Endothelial cell of umbilical vein (primary cell): ENCODE results near the gene PHF12. TPM values are rescaled to one million over a fixed set of nuclear protein-coding genes. Genes with fewer than 3 reads are reported as not detected.

ENCODE experiments used
- BruUV-seq: library from RNA; stranded (reverse); fragments of 400-500 nt; replicated peaks from 2 replicates; lab custom pipeline; 2021; lab: Mats Ljungman, UMichigan
- CTCF ChIA-PET: fragments of 300-600, 350-600 bp; sonication (Branson Sonifier 250); formaldehyde crosslinking; loops from one replicate; lab custom pipeline; 2021; ENCODE audit warnings: antibody characterized with exemption, inconsistent platforms; lab: Charles Lee
- POLR2A ChIA-PET: fragments of 300-600, 350-600 bp; sonication (Branson Sonifier 250); formaldehyde crosslinking; loops from one replicate; lab custom pipeline; 2021; ENCODE audit warnings: antibody characterized with exemption, inconsistent platforms; lab: Charles Lee
- DNase-seq: peaks from one replicate; pipeline ENCODE4 v3.0.0-alpha.2; 2011; ENCODE audit warnings: low read depth, low spot score
- FAIRE-seq: peaks from 2 replicates; lab custom pipeline; 2011; peaks lifted over from hg19 to GRCh38; lab: Jason Lieb, UNC
- H2AFZ ChIP-seq: 2 replicates; pipeline ENCODE4 v1.6.0; 2012; ENCODE audit warnings: low read depth, low read length, control low read depth, inconsistent platforms
- H3K27ac ChIP-seq: 2 replicates; pipeline ENCODE4 v1.5.1; 2011; ENCODE audit warnings: low read depth, mild to moderate bottlenecking, control low read depth, low read length, moderate library complexity; ENCODE audit not compliant: insufficient read depth
- H3K27me3 ChIP-seq, 2 experiments: 2 replicates each; pipeline versions ENCODE4 v1.6.0 to v1.6.1; 2011; ENCODE audit warnings: low read length in 2 of 2, mixed read lengths in 1 of 2; ENCODE audit not compliant: control insufficient read depth in 2 of 2, insufficient read depth in 2 of 2
- H3K36me3 ChIP-seq, 2 experiments: 2 replicates in 1 of 2; 3 replicates in 1 of 2; pipeline ENCODE4 v1.5.1; 2011; ENCODE audit warnings: low read length in 2 of 2, mild to moderate bottlenecking in 1 of 2, moderate library complexity in 1 of 2; ENCODE audit not compliant: control insufficient read depth in 2 of 2, insufficient read depth in 2 of 2; ENCODE audit errors: extremely low read depth in 1 of 2
- H3K4me1 ChIP-seq: 3 replicates; pipeline ENCODE4 v1.5.1; 2011; ENCODE audit warnings: mild to moderate bottlenecking, low read length; ENCODE audit not compliant: control insufficient read depth, insufficient read depth; ENCODE audit errors: extremely low read depth
- H3K4me2 ChIP-seq: 2 replicates; pipeline ENCODE4 v1.6.1; 2011; ENCODE audit warnings: low read length, control low read depth, mixed read lengths; ENCODE audit not compliant: insufficient read depth
- H3K4me3 ChIP-seq, 3 experiments: fragments of 200-600 bp in 1 of 3; sonication (generic), shearing (Covaris generic) in 1 of 3; replicated peaks in 1 of 3; 2 replicates each; pipeline ENCODE4 v1.5.1; 2011 to 2016; ENCODE audit warnings: control low read depth in 3 of 3, low read length in 3 of 3, mild to moderate bottlenecking in 2 of 3, inconsistent platforms in 1 of 3, low read depth in 1 of 3, moderate library complexity in 1 of 3; ENCODE audit not compliant: insufficient read depth in 1 of 3
- H3K79me2 ChIP-seq: 2 replicates; pipeline ENCODE4 v1.6.0; 2012; ENCODE audit warnings: low read length, inconsistent platforms; ENCODE audit not compliant: control insufficient read depth, insufficient read depth
- H3K9ac ChIP-seq: replicated peaks from 2 replicates; pipeline ENCODE3; 2011; ENCODE audit warnings: low read length, control low read depth; ENCODE audit not compliant: insufficient read depth; ENCODE audit errors: extremely low read depth
- H3K9me1 ChIP-seq: replicated peaks from 3 replicates; pipeline ENCODE4 v1.6.0; 2011; ENCODE audit warnings: mild to moderate bottlenecking, low read length; ENCODE audit not compliant: control insufficient read depth, insufficient read depth; ENCODE audit errors: extremely low read depth
- H3K9me3 ChIP-seq: replicated peaks from 2 replicates; pipeline ENCODE4 v1.5.1; 2012; ENCODE audit warnings: low read length, inconsistent platforms; ENCODE audit not compliant: control insufficient read depth, insufficient read depth
- H4K20me1 ChIP-seq: replicated peaks from 2 replicates; pipeline ENCODE3; 2011; ENCODE audit warnings: mild to moderate bottlenecking, low read length; ENCODE audit not compliant: control insufficient read depth, insufficient read depth; ENCODE audit errors: extremely low read depth
- EZH2 ChIP-seq: IDR thresholded peaks from 2 replicates; pipeline ENCODE4 v1.6.1; 2012; ENCODE audit warnings: borderline replicate concordance, low read depth, mild to moderate bottlenecking, moderate library complexity, low read length, inconsistent platforms; ENCODE audit not compliant: severe bottlenecking
- FOS ChIP-seq: IDR thresholded peaks from 2 replicates; pipeline ENCODE4 v1.6.1; 2011; ENCODE audit warnings: mild to moderate bottlenecking, low read length, moderate library complexity, borderline replicate concordance; ENCODE audit not compliant: insufficient read depth
- GATA2 ChIP-seq: IDR thresholded peaks from 2 replicates; pipeline ENCODE4 v1.7.0; 2011; ENCODE audit warnings: low read depth, mild to moderate bottlenecking, moderate library complexity, mixed read lengths, low read length; ENCODE audit not compliant: insufficient read length, insufficient read depth
- POLR2A ChIP-seq: IDR thresholded peaks from 2 replicates; pipeline ENCODE4 v1.6.1; 2012; ENCODE audit warnings: low read depth, mild to moderate bottlenecking, control low read depth, low read length
- POLR2AphosphoS5 ChIP-seq: IDR thresholded peaks from 2 replicates; pipeline ENCODE4 v1.6.1; 2012; ENCODE audit warnings: low read depth, mild to moderate bottlenecking, control low read depth, low read length, moderate library complexity; ENCODE audit not compliant: insufficient read depth
- dilution Hi-C: fragments of 300-500 bp; cut with MboI; formaldehyde crosslinking; loops from one replicate; pipeline ENCODE4 v1.15.0; 2019; ENCODE audit warnings: low sequenced_read_pairs; ENCODE audit not compliant: extremely low pct_ligation_motif_present
- intact Hi-C: fragments of 100-400 bp; cut with micrococcal nuclease; formaldehyde crosslinking; loops from one replicate; pipeline ENCODE4 v1.10.0; 2022
- polyA plus RNA-seq, 4 experiments: library from polyadenylated mRNA; depleted of rRNA in 3 of 4; stranded (reverse) in 3 of 4; unstranded in 1 of 4; fragments of >200 nt; gene quantifications; 2 replicates each; pipeline versions ENCODE4 v1.2.1 to v1.2.3, GENCODE V29; 2011 to 2012; ENCODE audit warnings: missing spikeins in 1 of 4
- total RNA-seq: library from RNA; stranded (reverse); gene quantifications from 2 replicates; pipeline ENCODE4 v1.2.3, GENCODE V29; 2021
- TF ChIP-seq, protein P1 (sequence below), 2 donors: IDR thresholded peaks; 1 replicate in 1 of 2; 2 replicates in 1 of 2; pipeline ENCODE4 v1.5.1; 2011; ENCODE audit warnings: low read length in 2 of 2, mild to moderate bottlenecking in 2 of 2, moderate library complexity in 2 of 2, control low read depth in 1 of 2, inconsistent platforms in 1 of 2, low read depth in 1 of 2; ENCODE audit not compliant: insufficient read depth in 1 of 2; ENCODE audit errors: extremely low read depth in 1 of 2
- TF ChIP-seq, protein P2 (sequence below): IDR thresholded peaks from 2 replicates; pipeline ENCODE4 v1.6.1; 2011; ENCODE audit not compliant: insufficient read depth, insufficient read length

PHF12 gene
- total and polyA plus RNA-seq, 2 donors (not counting 3 experiments of a cell fraction or from before 2014, with no cell fraction given) = 26.6 to 44.2 TPM

DNA sequence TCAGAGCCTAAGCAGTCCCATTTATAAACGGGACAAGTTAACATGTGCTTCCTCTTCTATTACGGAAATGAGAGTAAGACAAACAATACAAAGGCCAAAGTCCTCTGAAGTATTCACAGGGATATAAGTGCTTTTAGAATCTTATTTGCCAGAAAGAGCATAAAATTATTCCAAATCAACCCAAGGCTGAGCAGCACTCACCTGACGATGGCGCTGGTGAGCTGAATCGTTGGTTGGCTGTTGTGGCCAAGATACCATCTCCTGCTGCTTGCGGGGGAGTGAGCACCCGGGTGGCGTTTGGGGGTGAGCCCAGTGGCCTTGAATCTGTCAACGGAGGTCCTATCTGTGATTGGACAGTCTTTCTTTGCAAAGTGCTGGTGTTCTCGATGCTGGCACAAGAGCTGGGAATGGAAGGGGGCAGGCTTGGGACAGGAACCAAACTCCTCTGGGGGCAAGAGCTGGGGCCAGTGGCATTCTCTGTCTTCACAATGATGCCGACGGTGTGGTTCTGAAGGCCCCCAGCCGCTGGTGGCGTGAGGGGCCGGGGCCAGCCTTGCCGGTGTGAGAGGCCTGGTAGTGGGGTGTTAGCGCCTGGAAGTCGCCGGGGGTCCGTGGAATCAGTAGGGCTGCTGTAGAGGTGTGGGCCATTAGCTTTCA, 38.9 kb downstream of the PHF12 start:
- Histone ChIP-seq H3K9me3 (no peaks in the 10 kb centered on the region), H3K79me2 (no peaks in the 10 kb centered on the region), H3K4me3 (no peak overlapping the region), H3K4me1 (peaks cover 21% of the 10 kb centered on the region), H3K27ac (no peak overlapping the region), H3K9ac (no peak overlapping the region), H3K9me1 (no peaks in the 10 kb centered on the region), H3K27me3 (no peaks in the 10 kb centered on the region), H4K20me1 (no peaks in the 10 kb centered on the region), H2AFZ (no peak overlapping the region), H3K36me3 (peaks cover 32 to 61% of the 10 kb centered on the region in 2 experiments), H3K4me2 (no peak overlapping the region)
- POLR2A ChIA-PET = interaction anchor here (0.6 to 0.7 kb wide), 3 partner anchors 17 to 189 kb away, joined by 3 to 7 read pairs (median 3); no protein-coding TSS in a partner anchor
- TF ChIP-seq POLR2AphosphoS5 (peak; percentile 27), FOS (no peak), GATA2 (peak; percentile 70), EZH2 (no peak), POLR2A (no peak)
- TF ChIP-seq, protein P1, sequence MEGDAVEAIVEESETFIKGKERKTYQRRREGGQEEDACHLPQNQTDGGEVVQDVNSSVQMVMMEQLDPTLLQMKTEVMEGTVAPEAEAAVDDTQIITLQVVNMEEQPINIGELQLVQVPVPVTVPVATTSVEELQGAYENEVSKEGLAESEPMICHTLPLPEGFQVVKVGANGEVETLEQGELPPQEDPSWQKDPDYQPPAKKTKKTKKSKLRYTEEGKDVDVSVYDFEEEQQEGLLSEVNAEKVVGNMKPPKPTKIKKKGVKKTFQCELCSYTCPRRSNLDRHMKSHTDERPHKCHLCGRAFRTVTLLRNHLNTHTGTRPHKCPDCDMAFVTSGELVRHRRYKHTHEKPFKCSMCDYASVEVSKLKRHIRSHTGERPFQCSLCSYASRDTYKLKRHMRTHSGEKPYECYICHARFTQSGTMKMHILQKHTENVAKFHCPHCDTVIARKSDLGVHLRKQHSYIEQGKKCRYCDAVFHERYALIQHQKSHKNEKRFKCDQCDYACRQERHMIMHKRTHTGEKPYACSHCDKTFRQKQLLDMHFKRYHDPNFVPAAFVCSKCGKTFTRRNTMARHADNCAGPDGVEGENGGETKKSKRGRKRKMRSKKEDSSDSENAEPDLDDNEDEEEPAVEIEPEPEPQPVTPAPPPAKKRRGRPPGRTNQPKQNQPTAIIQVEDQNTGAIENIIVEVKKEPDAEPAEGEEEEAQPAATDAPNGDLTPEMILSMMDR (IDR thresholded peaks at IDR 0.05; ENCODE audit: extremely low read depth in 1 of 2, insufficient read depth in 1 of 2, low read depth in 1 of 2, low read length in 2 of 2) = peak; percentile 72 to 73
- TF ChIP-seq, protein P2, sequence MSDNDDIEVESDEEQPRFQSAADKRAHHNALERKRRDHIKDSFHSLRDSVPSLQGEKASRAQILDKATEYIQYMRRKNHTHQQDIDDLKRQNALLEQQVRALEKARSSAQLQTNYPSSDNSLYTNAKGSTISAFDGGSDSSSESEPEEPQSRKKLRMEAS = no peak
- intact Hi-C loops = loop anchor here (1.0 kb wide), 1 partner anchor 41 kb away; no protein-coding TSS in a partner anchor
- dilution Hi-C loops = no loop called here
- DNase-seq = peak; percentile 87
- peak; percentile 76 for FAIRE-seq
- CTCF ChIA-PET = interaction anchor here (0.7 to 7.3 kb wide), 22 partner anchors 10 to 193 kb away, joined by 3 to 62 read pairs (median 3); partner anchors contain the start of genes DHRS13, FAM222B, FLOT2 and PHF12
- BruUV-seq = no TSS peak
